AG09309 (cell line): ENCODE measurements around the gene ACOXL.
A peak's percentile ranks its signal among the peaks of the same experiment; 100 is the strongest.

Source experiments
- DNase-seq: peaks from one replicate; pipeline ENCODE4 v3.0.0-alpha.2; 2010; ENCODE audit warnings: low read depth
- H3K4me3 ChIP-seq: 2 replicates; pipeline ENCODE4 v1.5.1; 2011; ENCODE audit warnings: mild to moderate bottlenecking, low read depth, low read length, moderate library complexity; ENCODE audit not compliant: control insufficient read depth
- CTCF ChIP-seq: IDR thresholded peaks from 2 replicates; pipeline ENCODE4 v1.5.1; 2011; ENCODE audit warnings: mild to moderate bottlenecking, low read depth, low read length, inconsistent platforms; ENCODE audit not compliant: insufficient read depth, control insufficient read depth; ENCODE audit errors: missing control alignments

Gene ACOXL

GRCh38 chr2:111061191-111061590, 328.8 kb downstream of the ACOXL start:
- no peak for DNase-seq
- no peak for TF ChIP-seq CTCF
- H3K4me3 ChIP-seq = no peak overlapping the region

- no peak overlapping the region for H3K4me3 ChIP-seq
- DNase-seq = no peak
- TF ChIP-seq CTCF = no peak
These were observed 330.0 kb downstream of the ACOXL start for GRCh38 chr2:111062417-111062816.

GRCh38 chr2:111066062-111066593, 333.8 kb downstream of the ACOXL start:
- no peak overlapping the region for H3K4me3 ChIP-seq
- no peak for DNase-seq
- TF ChIP-seq CTCF = no peak

- TF ChIP-seq CTCF = no peak
- no peak overlapping the region for H3K4me3 ChIP-seq
- DNase-seq = no peak
These were observed 336.2 kb downstream of the ACOXL start for GRCh38 chr2:111068435-111069058.

GRCh38 chr2:111069722-111070121, 337.3 kb downstream of the ACOXL start:
- no peak for DNase-seq
- TF ChIP-seq CTCF = no peak

GRCh38 chr2:111071600-111072171, 339.3 kb downstream of the ACOXL start:
- no peak for TF ChIP-seq CTCF
- no peak overlapping the region for H3K4me3 ChIP-seq
- peak; percentile 5 for DNase-seq

More at GRCh38 chr2:111069722-111070121, 337.3 kb downstream of the ACOXL start:
- H3K4me3 ChIP-seq = no peak overlapping the region
